GM21526 (cell line): Measurements from ENCODE around the gene MACO1.
A peak's percentile ranks its signal among the peaks of the same experiment; 100 is the strongest.
"Not testable (repeated sequence)": the region's sequence is repeated elsewhere in the genome, so short reads cannot be mapped to it uniquely, and the experiment has no call there.

Source experiments
- ATAC-seq: cut with Tn5 transposase; IDR thresholded peaks from one replicate; pipeline ENCODE4 v1.9.1; 2021; ENCODE audit warnings: moderate library complexity; ENCODE audit not compliant: unreplicated experiment, low FRiP score

Gene MACO1

GRCh38 chr1:25423206-25423605 is 7.5 kb upstream of the MACO1 start:
- ATAC-seq, result not testable (repeated sequence)

- no peak for ATAC-seq
These were observed 5.3 kb upstream of the MACO1 start for GRCh38 chr1:25425098-25426085.

GRCh38 chr1:25427696-25428095 is 3.0 kb upstream of the MACO1 start:
- no peak for ATAC-seq

GRCh38 chr1:25428475-25429166 is 2.1 kb upstream of the MACO1 start:
- no peak for ATAC-seq

- peak; percentile 11 for ATAC-seq
These were observed 527 bp downstream of the MACO1 start for GRCh38 chr1:25430967-25431881.

GRCh38 chr1:25431955-25432719 is 1.4 kb downstream of the MACO1 start:
- ATAC-seq, result no peak

GRCh38 chr1:25432749-25433388 is 2.2 kb downstream of the MACO1 start:
- no peak for ATAC-seq

- ATAC-seq, result no peak
These were observed 2.9 kb downstream of the MACO1 start for GRCh38 chr1:25433389-25434186.

- ATAC-seq, result no peak
These were observed 4.9 kb downstream of the MACO1 start for GRCh38 chr1:25435397-25436108.

GRCh38 chr1:25437672-25438071 is 7.0 kb downstream of the MACO1 start:
- ATAC-seq, result no peak

- ATAC-seq, result no peak
These were observed 8.6 kb downstream of the MACO1 start for GRCh38 chr1:25439287-25439686.

GRCh38 chr1:25442178-25442577 is 11.5 kb downstream of the MACO1 start:
- ATAC-seq, result no peak

GRCh38 chr1:25443030-25443699 is 12.5 kb downstream of the MACO1 start:
- no peak for ATAC-seq

GRCh38 chr1:25444604-25445003 is 13.9 kb downstream of the MACO1 start:
- ATAC-seq, result not testable (repeated sequence)

GRCh38 chr1:25445993-25446538 is 15.4 kb downstream of the MACO1 start:
- ATAC-seq, result no peak

- ATAC-seq, result no peak
These were observed 16.9 kb downstream of the MACO1 start for GRCh38 chr1:25447547-25447946.

- no peak for ATAC-seq
These were observed 20.2 kb downstream of the MACO1 start for GRCh38 chr1:25450891-25451290.
